ENCODE results near the gene BTBD9.
A peak's percentile ranks its signal among the peaks of the same experiment; 100 is the strongest.
"Not testable (repeated sequence)": the region's sequence is repeated elsewhere in the genome, so short reads cannot be mapped to it uniquely, and the experiment has no call there.

The BTBD9 gene

GRCh38 chr6:38649744-38650143, 10.0 kb upstream of the BTBD9 start:
- DNase-seq (ENCODE audit: low spot score) = no peak

- DNase-seq (ENCODE audit: low spot score) = no peak
Measured at GRCh38 chr6:38648629-38649028, 8.9 kb upstream of the BTBD9 start.

- DNase-seq (ENCODE audit: low spot score) = no peak
Measured at GRCh38 chr6:38646166-38646878, 6.6 kb upstream of the BTBD9 start.

GRCh38 chr6:38644951-38645350, 5.2 kb upstream of the BTBD9 start:
- DNase-seq (ENCODE audit: low spot score) = no peak

- DNase-seq (ENCODE audit: low spot score) = no peak
Measured at GRCh38 chr6:38640216-38640909, 634 bp upstream of the BTBD9 start.

GRCh38 chr6:38638941-38639497, 710 bp downstream of the BTBD9 start:
- DNase-seq (ENCODE audit: low spot score) = peak; percentile 47

GRCh38 chr6:38637756-38638155, 2.0 kb downstream of the BTBD9 start:
- DNase-seq (ENCODE audit: low spot score) = no peak

GRCh38 chr6:38636027-38636426, 3.7 kb downstream of the BTBD9 start:
- no peak for DNase-seq (ENCODE audit: low spot score)

- DNase-seq (ENCODE audit: low spot score) = no peak
Measured at GRCh38 chr6:38634518-38634917, 5.2 kb downstream of the BTBD9 start.

GRCh38 chr6:38632490-38632889, 7.2 kb downstream of the BTBD9 start:
- no peak for DNase-seq (ENCODE audit: low spot score)

- no peak for DNase-seq (ENCODE audit: low spot score)
Measured at GRCh38 chr6:38631186-38631783, 8.4 kb downstream of the BTBD9 start.

GRCh38 chr6:38625217-38625616, 14.5 kb downstream of the BTBD9 start:
- DNase-seq (ENCODE audit: low spot score) = no peak

GRCh38 chr6:38619342-38619741, 20.4 kb downstream of the BTBD9 start:
- not testable (repeated sequence) for DNase-seq (ENCODE audit: low spot score)

- not testable (repeated sequence) for DNase-seq (ENCODE audit: low spot score)
Measured at GRCh38 chr6:38618301-38618700, 21.4 kb downstream of the BTBD9 start.

- DNase-seq (ENCODE audit: low spot score) = no peak
Measured at GRCh38 chr6:38617856-38618255, 21.9 kb downstream of the BTBD9 start.

GRCh38 chr6:38612143-38612965, 27.4 kb downstream of the BTBD9 start:
- DNase-seq (ENCODE audit: low spot score) = no peak

GRCh38 chr6:38610050-38610625, 29.6 kb downstream of the BTBD9 start:
- no peak for DNase-seq (ENCODE audit: low spot score)

GRCh38 chr6:38604700-38605099, 35.0 kb downstream of the BTBD9 start:
- DNase-seq (ENCODE audit: low spot score) = no peak

- DNase-seq (ENCODE audit: low spot score) = no peak
Measured at GRCh38 chr6:38603966-38604365, 35.8 kb downstream of the BTBD9 start.

GRCh38 chr6:38603496-38603895, 36.2 kb downstream of the BTBD9 start:
- no peak for DNase-seq (ENCODE audit: low spot score)

GRCh38 chr6:38599966-38600550, 39.7 kb downstream of the BTBD9 start:
- DNase-seq (ENCODE audit: low spot score) = no peak

Measured in iPS-NIHi11 (cell line).